ENCODE data around the gene PAH. TPM values are rescaled to one million over a fixed set of nuclear protein-coding genes. Genes with fewer than 3 reads are reported as not detected.

PAH gene
- polyA plus RNA-seq (ENCODE audit: insufficient read length in 4 of 4): 100 to 1,000 TPM in 1 of 4 donors, 10 to 100 TPM in 3; 44.5 to 111 (median 66.4) TPM

GRCh38 chr12:102917026-102917787 is at the start of gene PAH:
Gene PAH, minus strand, starts transcription at chr12:102917244. Its CDS starts 114 bp downstream, at chr12:102917130.
- DNase-seq (ENCODE audit: low read depth in 4 of 4, low spot score in 3 of 4): no peak

- DNase-seq (ENCODE audit: low read depth in 4 of 4, low spot score in 3 of 4): no peak
These were observed 49.3 kb upstream of the PAH start for GRCh38 chr12:102966200-102966863.

GRCh38 chr12:102965281-102966155 is 48.5 kb upstream of the PAH start:
- no peak for DNase-seq (ENCODE audit: low read depth in 4 of 4, low spot score in 3 of 4)

GRCh38 chr12:102964872-102965271 is 47.8 kb upstream of the PAH start:
- DNase-seq (ENCODE audit: low read depth in 4 of 4, low spot score in 3 of 4): no peak

- DNase-seq (ENCODE audit: low read depth in 4 of 4, low spot score in 3 of 4): no peak
These were observed 46.8 kb upstream of the PAH start for GRCh38 chr12:102963796-102964195.

- no peak for DNase-seq (ENCODE audit: low read depth in 4 of 4, low spot score in 3 of 4)
These were observed 45.9 kb upstream of the PAH start for GRCh38 chr12:102962986-102963385.

- no peak for DNase-seq (ENCODE audit: low read depth in 4 of 4, low spot score in 3 of 4)
These were observed 45.5 kb upstream of the PAH start for GRCh38 chr12:102962532-102962931.

- no peak for DNase-seq (ENCODE audit: low read depth in 4 of 4, low spot score in 3 of 4)
These were observed 44.4 kb upstream of the PAH start for GRCh38 chr12:102961466-102961855.

GRCh38 chr12:102960766-102961465 is 43.9 kb upstream of the PAH start:
- DNase-seq (ENCODE audit: low read depth in 4 of 4, low spot score in 3 of 4): no peak

GRCh38 chr12:102959391-102959790 is 42.3 kb upstream of the PAH start:
- DNase-seq (ENCODE audit: low read depth in 4 of 4, low spot score in 3 of 4): no peak

GRCh38 chr12:102958830-102959176 is 41.8 kb upstream of the PAH start:
- no peak for DNase-seq (ENCODE audit: low read depth in 4 of 4, low spot score in 3 of 4)

- DNase-seq (ENCODE audit: low read depth in 4 of 4, low spot score in 3 of 4): no peak
These were observed 41.2 kb upstream of the PAH start for GRCh38 chr12:102958073-102958829.

GRCh38 chr12:102957339-102958050 is 40.5 kb upstream of the PAH start, which contains the start of gene ASCL1:
Gene ASCL1, plus strand, starts transcription at chr12:102957674. Its CDS starts 571 bp downstream, at chr12:102958245.
- DNase-seq (ENCODE audit: low read depth in 4 of 4, low spot score in 3 of 4): no peak

- no peak for DNase-seq (ENCODE audit: low read depth in 4 of 4, low spot score in 3 of 4)
These were observed 39.8 kb upstream of the PAH start for GRCh38 chr12:102956738-102957327.

- DNase-seq (ENCODE audit: low read depth in 4 of 4, low spot score in 3 of 4): no peak
These were observed 39.1 kb upstream of the PAH start for GRCh38 chr12:102955926-102956737.

GRCh38 chr12:102954134-102954533 is 37.1 kb upstream of the PAH start:
- DNase-seq (ENCODE audit: low read depth in 4 of 4, low spot score in 3 of 4): no peak

- DNase-seq (ENCODE audit: low read depth in 4 of 4, low spot score in 3 of 4): no peak
These were observed 36.2 kb upstream of the PAH start for GRCh38 chr12:102953221-102953620.

- no peak for DNase-seq (ENCODE audit: low read depth in 4 of 4, low spot score in 3 of 4)
These were observed 34.8 kb upstream of the PAH start for GRCh38 chr12:102951841-102952240.
